ENCODE data around the gene AP3B1. TPM values are rescaled to one million over a fixed set of nuclear protein-coding genes. Genes with fewer than 3 reads are reported as not detected.

AP3B1 gene
- polyA plus RNA-seq, 1 of the 3 experiments (the other 2 are of a cell fraction): 18.0 TPM

GRCh38 chr5:78008356-78008967 lies 286.0 kb downstream of the AP3B1 start:
- Histone ChIP-seq H3K9me3 (no peaks in the 10 kb centered on the region), H3K27ac (ENCODE audit: low read depth in 2 of 2, low read length in 1 of 2) (no peak overlapping the region), H3K4me1 (ENCODE audit: control insufficient read depth in 1 of 2, insufficient read depth in 2 of 2, low read depth in 1 of 2, low read length in 1 of 2) (peaks cover 0 to 2% of the 10 kb centered on the region in 2 experiments; a peak in 1 of 4 replicates), H3K36me3 (replicated peaks in 1 of 2; ENCODE audit: control insufficient read depth in 1 of 2, insufficient read depth in 2 of 2, low read length in 1 of 2) (peaks cover 0 to 11% of the 10 kb centered on the region in 2 experiments), H3K9me2 (no peaks in the 10 kb centered on the region), H3K9ac (no peak overlapping the region), H2AFZ (ENCODE audit: low read depth) (no peak overlapping the region), H3K27me3 (ENCODE audit: insufficient read depth) (no peaks in the 10 kb centered on the region), H3K4me2 (no peak overlapping the region), H3K79me2 (ENCODE audit: insufficient read depth) (no peaks in the 10 kb centered on the region), H4K20me1 (ENCODE audit: insufficient read depth) (no peaks in the 10 kb centered on the region), H3F3A (replicated peaks; ENCODE audit: insufficient read depth) (peaks cover 5% of the 10 kb centered on the region), H3K4me3 (ENCODE audit: low read depth in 2 of 2, low read length in 1 of 2) (peak overlapping the region in 1 of 2 experiments; percentile 31; a peak in 1 of 4 replicates)
- WGBS (ENCODE audit: low lambda C conversion rate): 30% methylated on average over 1 of the region's 1 CpG
- ChIA-PET POLR2A (no interaction called here), CTCF (interaction anchor here (0.7 to 1.8 kb wide), 10 partner anchors 8 to 448 kb away, joined by 3 to 6 read pairs (median 4); no protein-coding TSS in a partner anchor)
- TF ChIP-seq GABPA (IDR thresholded peaks at IDR 0.05; ENCODE audit: low read depth) (no peak), ZBTB33 (IDR thresholded peaks at IDR 0.05; ENCODE audit: borderline replicate concordance, low read depth) (no peak), TAF1 (IDR thresholded peaks at IDR 0.05; ENCODE audit: borderline replicate concordance, low read depth, low read length) (no peak), RXRA (IDR thresholded peaks at IDR 0.05; ENCODE audit: borderline replicate concordance, low read depth) (no peak), NFIC (IDR thresholded peaks at IDR 0.05; ENCODE audit: borderline replicate concordance) (no peak), SMC3 (IDR thresholded peaks at IDR 0.05; ENCODE audit: low read depth, low read length) (peak; percentile 87), USF2 (IDR thresholded peaks at IDR 0.05; ENCODE audit: borderline replicate concordance, low read depth, low read length) (no peak), EP300 (IDR thresholded peaks at IDR 0.05; ENCODE audit: borderline replicate concordance in 1 of 2, low read depth in 1 of 2, low read length in 1 of 2) (no peak), RAD21 (IDR thresholded peaks at IDR 0.05; ENCODE audit: low read length) (peak; percentile 91), CTCF (IDR thresholded peaks at IDR 0.05) (peak; percentile 92), IRF3 (IDR thresholded peaks at IDR 0.05; ENCODE audit: low read depth, low read length) (no peak), MXI1 (IDR thresholded peaks at IDR 0.05; ENCODE audit: low read depth, low read length) (no peak), TCF12 (IDR thresholded peaks at IDR 0.05) (no peak), JUND (IDR thresholded peaks at IDR 0.05) (no peak), SIN3A (IDR thresholded peaks at IDR 0.05; ENCODE audit: borderline replicate concordance, low read depth, low read length) (no peak), FOSL2 (IDR thresholded peaks at IDR 0.05; ENCODE audit: borderline replicate concordance, low read depth) (no peak), FOXJ3 (CRISPR knock-in tag; IDR thresholded peaks at IDR 0.05) (no peak), POLR2AphosphoS5 (IDR thresholded peaks at IDR 0.05; ENCODE audit: low read depth, low read length) (no peak), GATA2 (CRISPR knock-in tag; IDR thresholded peaks at IDR 0.05) (no peak), FOXM1 (IDR thresholded peaks at IDR 0.05; ENCODE audit: low read depth) (no peak), NRF1 (IDR thresholded peaks at IDR 0.05; ENCODE audit: low read depth, low read length) (no peak), MEF2A (IDR thresholded peaks at IDR 0.05; ENCODE audit: borderline replicate concordance, low read depth) (no peak), TEAD4 (IDR thresholded peaks at IDR 0.05; ENCODE audit: borderline replicate concordance, insufficient read depth) (no peak), RFX5 (IDR thresholded peaks at IDR 0.05; ENCODE audit: low read length) (no peak), YY1 (IDR thresholded peaks at IDR 0.05; ENCODE audit: low read depth) (no peak)
- DNase-seq: peak; percentile 63
